NCI-H1092 (cell line): ENCODE measurements around the gene ZNF836.
A peak's percentile ranks its signal among the peaks of the same experiment; 100 is the strongest.
"Not testable (repeated sequence)": the region's sequence is repeated elsewhere in the genome, so short reads cannot be mapped to it uniquely, and the experiment has no call there.

Experiments used
- DNase-seq: peaks from one replicate; lab custom pipeline; 2025; lab: John Stamatoyannopoulos, UW

The ZNF836 gene

GRCh38 chr19:52171321-52172169 is at the start of gene ZNF836:
Gene ZNF836, minus strand, starts transcription at chr19:52171621. Its CDS starts 3,549 bp downstream, at chr19:52168072.
- no peak for DNase-seq

- DNase-seq: no peak
Measured at GRCh38 chr19:52221031-52221430, 49.6 kb upstream of the ZNF836 start.

GRCh38 chr19:52219611-52220010 is 48.2 kb upstream of the ZNF836 start:
- no peak for DNase-seq

GRCh38 chr19:52217576-52217975 is 46.2 kb upstream of the ZNF836 start:
- DNase-seq: no peak

DNA sequence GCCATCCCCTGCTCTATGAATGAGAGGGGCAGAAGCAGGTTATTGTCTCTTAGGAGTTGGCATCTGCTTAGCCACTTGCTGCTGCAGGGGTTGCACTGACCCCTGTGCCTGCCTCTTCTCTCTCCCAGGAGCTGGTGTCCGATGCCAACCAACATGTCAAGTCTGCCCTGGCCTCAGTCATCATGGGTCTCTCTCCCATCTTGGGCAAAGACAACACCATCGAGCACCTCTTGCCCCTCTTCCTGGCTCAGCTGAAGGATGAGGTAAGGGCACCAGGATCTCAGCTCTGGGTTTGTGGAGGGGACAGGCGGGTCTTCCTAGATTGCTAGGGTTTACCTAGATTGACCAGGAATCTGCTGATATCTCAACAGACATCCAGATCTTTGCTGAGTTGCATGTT is 45.0 kb upstream of the ZNF836 start:
- DNase-seq: no peak

DNA sequence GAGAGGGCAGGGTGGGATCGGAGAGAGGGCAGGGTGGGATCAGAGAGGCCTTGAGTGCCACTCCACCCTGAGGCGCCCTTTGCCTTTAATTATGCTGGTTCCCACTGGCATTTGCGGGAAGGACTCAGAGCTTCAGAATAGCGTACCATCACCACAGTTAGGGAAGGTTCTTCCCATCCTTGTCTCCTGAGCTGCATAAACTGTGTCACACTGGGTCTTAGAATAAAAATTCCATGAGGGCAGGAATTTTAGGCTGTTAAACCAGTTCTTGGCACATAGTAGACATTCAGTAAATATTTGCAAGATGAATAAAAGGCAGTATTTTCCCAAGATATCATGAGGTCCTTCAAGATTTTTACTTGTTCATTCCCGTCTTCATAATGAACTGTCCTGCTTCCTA is 42.8 kb upstream of the ZNF836 start:
- DNase-seq: no peak

DNA sequence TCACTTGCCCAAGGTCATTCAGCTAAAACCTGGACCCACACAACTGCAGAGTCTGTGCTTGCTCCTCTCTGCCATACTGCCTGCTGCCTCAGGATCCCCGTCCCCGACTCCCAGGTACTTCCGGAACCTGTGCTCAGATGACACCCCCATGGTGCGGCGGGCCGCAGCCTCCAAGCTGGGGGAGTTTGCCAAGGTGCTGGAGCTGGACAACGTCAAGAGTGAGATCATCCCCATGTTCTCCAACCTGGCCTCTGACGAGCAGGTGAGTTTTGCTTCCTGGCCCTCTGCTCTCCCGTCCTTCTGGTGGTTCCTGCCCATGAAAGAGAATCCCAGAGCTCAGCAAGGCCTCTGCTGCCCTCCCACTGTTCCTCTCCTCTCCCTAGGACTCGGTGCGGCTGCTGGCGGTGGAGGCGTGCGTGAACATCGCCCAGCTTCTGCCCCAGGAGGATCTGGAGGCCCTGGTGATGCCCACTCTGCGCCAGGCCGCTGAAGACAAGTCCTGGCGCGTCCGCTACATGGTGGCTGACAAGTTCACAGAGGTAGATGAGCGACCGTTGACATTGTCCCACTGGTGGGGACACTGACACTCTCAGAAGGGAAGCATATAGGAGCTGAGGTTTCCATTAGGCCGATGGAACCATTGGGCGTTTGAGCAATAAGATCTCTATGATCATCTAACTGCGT is 41.3 kb upstream of the ZNF836 start:
- DNase-seq: no peak

DNA sequence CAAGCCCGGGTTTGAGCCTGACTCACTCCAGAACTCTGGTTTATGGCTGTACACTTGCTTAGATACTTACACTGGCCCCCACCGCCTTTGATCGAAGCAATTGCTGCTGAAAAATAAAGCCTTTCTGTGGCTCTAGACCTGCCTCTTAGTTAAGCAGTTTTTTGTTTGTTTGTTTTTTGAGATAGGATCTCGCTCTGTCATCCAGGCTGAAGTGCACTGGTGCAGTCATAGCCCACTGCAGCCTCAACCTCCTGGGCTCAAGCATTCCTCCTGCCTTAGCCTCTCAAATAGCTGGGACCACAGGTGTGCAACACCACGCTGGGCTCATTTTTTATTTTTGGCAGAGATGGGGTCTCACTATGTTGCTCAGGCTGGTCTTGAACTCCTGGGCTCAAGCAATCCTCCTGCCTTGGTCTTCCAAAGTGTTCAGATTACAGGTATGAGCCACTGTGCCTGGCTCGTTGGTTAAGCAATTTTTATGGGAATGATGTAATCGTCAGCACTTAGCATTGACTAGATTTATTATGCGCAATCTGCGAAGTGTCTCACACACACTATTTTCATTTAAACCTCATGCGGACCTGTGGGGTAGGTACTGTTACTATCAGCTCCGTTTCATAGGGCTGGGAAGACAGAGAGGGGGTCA is 40.6 kb upstream of the ZNF836 start:
- DNase-seq: no peak

DNA sequence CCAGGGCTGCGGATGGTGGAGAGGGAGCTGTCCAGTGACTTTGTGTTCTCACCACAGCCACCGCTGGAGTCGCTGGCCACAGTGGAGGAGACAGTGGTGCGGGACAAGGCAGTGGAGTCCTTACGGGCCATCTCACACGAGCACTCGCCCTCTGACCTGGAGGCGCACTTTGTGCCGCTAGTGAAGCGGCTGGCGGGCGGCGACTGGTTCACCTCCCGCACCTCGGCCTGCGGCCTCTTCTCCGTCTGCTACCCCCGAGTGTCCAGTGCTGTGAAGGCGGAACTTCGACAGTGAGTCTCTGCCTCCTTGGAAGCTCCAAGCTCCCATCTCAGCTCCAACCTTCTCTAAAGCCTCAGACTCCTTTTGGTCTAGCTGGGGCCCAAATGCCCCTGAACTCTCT is 39.8 kb upstream of the ZNF836 start:
- DNase-seq: no peak

GRCh38 chr19:52206481-52206880 is 35.1 kb upstream of the ZNF836 start:
- DNase-seq: no peak

DNA sequence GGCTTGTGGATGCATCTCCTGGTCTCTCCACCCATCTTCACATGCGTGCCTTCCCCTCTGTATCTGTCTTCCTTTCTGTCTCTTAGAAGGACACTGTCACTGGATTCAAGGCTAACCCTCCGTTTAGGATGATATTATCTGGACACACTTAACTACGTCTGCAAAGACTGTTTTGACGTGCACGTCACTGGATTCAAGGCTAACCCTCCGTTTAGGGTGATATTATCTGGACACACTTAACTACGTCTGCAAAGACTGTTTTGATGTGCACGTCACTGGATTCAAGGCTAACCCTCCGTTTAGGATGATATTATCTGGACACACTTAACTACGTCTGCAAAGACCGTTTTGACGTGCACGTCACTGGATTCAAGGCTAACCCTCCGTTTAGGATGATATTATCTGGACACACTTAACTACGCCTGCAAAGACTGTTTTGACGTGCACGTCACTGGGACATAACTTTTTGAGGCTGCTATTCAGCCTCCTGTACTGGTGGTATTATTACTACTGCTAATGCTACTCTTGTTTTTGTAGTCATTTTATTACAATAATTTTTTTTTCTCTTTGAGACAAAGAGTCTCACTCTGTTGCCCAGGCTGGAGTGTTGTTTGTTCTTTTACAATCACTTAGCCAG is 29.5 kb upstream of the ZNF836 start:
- DNase-seq: not testable (repeated sequence)

GRCh38 chr19:52200044-52200443 is 28.6 kb upstream of the ZNF836 start:
- DNase-seq: no peak

GRCh38 chr19:52198678-52199077 is 27.3 kb upstream of the ZNF836 start:
- DNase-seq: no peak

DNA sequence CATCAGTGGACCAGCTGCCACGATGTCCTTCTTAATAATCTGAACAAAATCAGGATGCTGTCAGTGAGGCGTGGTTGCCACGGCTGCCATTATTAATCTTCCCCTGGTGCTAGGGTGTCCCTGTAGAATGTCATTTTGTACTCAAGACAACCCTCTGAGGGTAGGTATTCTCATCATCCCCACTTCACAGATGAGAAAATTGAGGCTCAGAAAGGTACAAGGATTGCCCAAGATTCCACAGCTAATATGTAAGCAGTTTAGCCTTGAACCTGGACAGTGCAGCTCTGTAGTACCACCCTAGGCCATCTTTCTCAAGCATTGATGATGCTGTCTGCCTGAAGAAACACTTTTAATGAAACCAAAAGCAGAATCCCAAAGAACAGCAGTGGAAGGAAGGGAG is 26.5 kb upstream of the ZNF836 start:
- DNase-seq: no peak

DNA sequence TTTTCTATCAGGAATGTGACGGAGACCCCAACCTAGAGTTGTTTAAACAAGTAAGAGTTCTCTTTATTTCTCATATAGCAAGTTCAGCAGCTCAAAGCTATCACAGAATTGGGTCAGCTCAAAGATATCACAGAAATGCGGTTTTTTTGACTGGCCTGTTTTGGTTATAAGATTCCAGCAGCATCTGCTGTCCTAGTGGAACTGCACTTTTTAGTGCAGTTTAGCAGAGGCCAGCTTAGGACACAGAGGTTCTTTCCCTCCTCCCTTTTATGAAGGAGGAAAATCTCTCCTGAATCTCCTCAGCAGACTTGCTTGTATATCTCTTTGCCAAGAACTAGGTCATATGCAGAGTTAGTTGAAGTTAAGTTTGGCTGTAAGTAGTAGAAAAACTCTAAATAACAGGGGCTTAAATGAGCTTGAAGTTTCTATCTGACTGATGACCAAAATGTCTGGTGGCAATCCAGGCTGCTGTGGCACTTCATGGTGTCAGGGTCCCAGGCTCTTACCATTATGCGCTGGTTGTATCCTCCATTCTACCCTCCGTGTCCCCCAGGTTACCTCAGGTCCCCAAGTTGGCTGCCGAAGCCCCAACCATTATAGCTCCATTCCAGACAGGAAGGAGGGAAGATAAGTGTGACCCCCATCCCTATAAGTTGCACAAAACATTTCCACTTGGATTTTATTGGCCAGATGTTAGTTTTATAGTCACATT is 25.0 kb upstream of the ZNF836 start:
- DNase-seq: no peak

DNA sequence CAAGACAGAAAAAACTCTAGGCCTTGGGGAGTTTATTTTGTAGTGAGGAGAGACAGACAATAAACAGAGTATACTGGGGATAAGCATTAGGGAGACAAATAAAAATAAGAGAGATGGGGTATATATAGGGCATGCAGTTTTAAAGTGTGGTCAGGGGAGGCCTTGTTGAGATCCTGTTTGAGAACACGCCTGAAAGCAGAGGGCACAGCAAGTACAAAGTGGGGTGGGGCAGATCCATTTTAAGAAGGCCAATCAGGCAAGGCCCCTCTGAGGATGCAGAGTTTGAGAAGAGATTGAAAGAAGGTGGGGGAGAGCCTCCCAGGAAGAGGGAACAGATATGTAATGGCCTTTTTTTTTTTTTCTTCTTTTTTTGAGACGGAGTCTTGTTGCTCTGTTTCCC is 20.5 kb upstream of the ZNF836 start:
- DNase-seq: no peak

DNA sequence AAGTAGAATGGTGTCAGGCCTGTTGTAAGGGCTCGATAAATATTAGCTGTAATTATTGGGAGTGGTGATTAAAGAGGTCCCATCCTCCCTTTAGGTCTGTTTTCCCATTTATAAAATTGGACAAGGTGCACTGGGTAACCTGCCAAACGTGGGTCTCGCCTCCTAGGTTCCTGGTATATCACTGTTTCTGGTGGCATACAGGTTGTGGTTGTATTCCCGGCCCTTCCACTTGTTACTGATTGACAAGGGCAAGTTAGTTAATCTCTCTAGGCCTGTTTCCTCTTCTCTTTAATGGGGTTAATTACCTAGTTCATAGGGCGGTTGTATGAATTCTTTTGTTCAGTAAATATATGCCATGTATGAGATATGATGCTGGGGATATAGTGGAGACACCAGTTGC is 20.0 kb upstream of the ZNF836 start:
- no peak for DNase-seq

DNA sequence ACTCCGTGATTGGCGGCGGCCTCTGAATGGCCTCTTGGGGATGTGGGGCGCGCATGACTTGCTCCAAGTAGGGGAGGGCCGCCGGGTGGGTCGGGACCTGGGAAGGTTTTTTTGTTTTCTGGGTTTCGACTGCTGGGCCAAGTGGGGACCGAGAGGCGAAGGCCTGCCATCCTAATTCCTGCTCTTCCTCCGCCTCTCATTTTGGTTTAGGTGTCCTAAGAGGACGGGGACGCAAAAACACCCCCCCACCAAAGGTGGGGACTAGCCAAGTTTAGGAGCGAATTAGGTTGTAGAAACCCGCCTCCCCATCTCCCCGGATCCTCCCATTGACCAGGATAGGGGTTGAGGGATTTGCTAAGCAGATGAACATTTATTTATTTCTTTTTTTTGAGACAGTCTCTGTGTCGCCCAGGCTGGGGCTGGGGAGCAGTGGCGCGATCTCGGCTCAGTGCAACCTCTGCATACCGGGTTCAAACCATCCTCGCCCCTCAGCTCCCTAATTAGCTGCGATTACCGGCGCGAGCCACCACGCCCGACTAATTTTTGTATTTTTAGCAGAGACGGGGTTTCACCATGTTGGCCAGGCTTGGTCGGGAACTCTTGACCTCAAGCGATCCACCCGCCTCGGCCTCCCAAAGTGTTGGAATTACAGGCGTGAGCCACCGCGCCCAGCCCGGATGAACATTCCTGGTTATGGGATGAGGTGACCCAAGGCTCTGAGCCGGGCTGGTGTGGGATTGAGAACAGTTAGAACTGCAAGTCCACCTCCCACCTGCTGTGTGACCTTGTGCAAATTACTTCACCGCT is 19.3 kb upstream of the ZNF836 start:
- no peak for DNase-seq

DNA sequence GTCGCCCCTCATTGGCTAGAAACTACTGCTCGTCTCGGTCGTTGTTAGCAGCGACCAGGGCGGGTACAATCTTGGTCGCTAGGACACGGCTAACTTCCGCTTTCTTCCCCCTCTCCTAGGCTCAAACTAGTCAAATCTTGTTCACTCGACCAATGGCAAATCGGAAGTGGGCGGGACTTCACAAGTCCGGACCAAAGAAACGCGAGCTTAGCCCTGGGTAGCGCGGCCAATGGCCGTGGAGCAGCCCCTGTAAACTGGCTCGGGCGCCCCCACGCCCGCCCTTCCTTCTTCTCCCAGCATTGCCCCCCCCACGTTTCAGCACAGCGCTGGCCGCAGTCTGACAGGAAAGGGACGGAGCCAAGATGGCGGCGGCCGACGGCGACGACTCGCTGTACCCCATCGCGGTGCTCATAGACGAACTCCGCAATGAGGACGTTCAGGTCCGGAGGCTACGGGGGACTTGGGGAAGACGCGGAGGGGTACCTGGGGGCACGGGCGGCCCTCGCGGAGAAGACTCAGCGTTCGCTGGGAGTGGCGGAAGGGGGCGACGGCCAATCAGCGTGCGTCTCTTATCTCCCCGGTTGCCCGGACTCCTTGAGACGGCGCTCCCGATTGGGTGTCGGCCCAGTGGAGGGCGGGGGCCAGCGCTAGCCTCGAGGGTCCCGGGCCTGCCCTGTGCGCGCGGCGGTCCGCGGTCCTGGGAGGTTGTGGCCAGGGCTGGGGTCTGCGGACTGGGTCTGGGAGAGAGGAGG is 18.5 kb upstream of the ZNF836 start, which contains the start of gene PPP2R1A:
PPP2R1A (plus strand) TSS at position 318 of the 752 bp plus-strand sequence; CDS start at position 363, 45 bp downstream.
- peak; percentile 99 for DNase-seq
